Measurements from ENCODE around the gene LTC4S. TPM values are rescaled to one million over a fixed set of nuclear protein-coding genes. Genes with fewer than 3 reads are reported as not detected.

The LTC4S gene
- total and polyA plus RNA-seq, 12 donors: 5.4 to 20.0 (median 8.8) TPM

DNA sequence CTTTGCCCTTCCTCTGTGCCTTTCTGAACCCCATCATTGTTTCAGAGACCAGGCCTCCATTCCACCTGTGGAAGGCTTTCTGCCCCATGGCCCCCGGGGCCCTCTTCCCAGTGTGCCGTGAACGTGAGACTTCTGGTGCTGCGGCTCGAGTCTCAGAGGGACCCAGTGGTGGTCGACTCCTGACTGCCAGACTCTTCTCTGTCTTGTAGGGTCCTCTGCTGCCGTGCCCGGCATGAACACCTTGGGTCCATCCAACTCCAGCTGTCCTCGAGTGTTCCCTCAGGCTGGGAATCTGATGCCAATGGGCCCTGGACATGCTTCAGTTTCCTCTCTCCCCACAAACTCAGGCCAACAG, 20.1 kb upstream of the LTC4S start:
- WGBS, 2 donors: 91 to 93% methylated on average over 9 of the region's 9 CpGs
- H3K4me3 ChIP-seq: no peak overlapping the region
- H3K27ac ChIP-seq: no peak overlapping the region
- intact Hi-C loops (cut with DNase I): no loop called here
- peaks cover 0 to 100% (median 73%) of the 10 kb centered on the region in 9 donors for H3K36me3 ChIP-seq
- ATAC-seq (no peak), DNase-seq (no peak)
- TF ChIP-seq, protein P1, sequence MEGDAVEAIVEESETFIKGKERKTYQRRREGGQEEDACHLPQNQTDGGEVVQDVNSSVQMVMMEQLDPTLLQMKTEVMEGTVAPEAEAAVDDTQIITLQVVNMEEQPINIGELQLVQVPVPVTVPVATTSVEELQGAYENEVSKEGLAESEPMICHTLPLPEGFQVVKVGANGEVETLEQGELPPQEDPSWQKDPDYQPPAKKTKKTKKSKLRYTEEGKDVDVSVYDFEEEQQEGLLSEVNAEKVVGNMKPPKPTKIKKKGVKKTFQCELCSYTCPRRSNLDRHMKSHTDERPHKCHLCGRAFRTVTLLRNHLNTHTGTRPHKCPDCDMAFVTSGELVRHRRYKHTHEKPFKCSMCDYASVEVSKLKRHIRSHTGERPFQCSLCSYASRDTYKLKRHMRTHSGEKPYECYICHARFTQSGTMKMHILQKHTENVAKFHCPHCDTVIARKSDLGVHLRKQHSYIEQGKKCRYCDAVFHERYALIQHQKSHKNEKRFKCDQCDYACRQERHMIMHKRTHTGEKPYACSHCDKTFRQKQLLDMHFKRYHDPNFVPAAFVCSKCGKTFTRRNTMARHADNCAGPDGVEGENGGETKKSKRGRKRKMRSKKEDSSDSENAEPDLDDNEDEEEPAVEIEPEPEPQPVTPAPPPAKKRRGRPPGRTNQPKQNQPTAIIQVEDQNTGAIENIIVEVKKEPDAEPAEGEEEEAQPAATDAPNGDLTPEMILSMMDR (IDR thresholded peaks at IDR 0.05): no peak
- no peaks in the 10 kb centered on the region for H3K27me3 ChIP-seq
- H3K9me3 ChIP-seq: no peaks in the 10 kb centered on the region
- peaks cover 0 to 46% (median 0%) of the 10 kb centered on the region in 9 donors for H3K4me1 ChIP-seq

DNA sequence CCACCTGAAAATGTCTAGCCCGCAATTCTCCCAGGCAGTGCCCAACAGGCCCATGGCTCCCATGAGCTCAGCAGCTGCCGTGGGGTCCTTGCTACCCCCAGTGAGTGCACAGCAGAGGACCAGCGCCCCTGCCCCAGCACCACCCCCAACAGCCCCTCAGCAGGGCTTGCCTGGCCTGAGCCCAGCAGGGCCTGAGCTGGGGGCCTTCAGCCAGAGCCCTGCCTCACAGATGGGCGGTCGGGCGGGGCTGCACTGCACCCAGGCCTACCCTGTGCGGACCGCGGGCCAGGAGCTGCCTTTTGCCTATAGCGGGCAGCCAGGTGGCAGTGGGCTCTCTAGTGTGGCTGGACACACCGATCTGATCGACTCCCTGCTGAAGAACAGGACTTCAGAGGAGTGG, 19.3 kb upstream of the LTC4S start:
- no peak overlapping the region for H3K4me3 ChIP-seq
- TF ChIP-seq, protein P1 (IDR thresholded peaks at IDR 0.05): no peak
- H3K27ac ChIP-seq: no peak overlapping the region
- no peaks in the 10 kb centered on the region for H3K27me3 ChIP-seq
- peaks cover 0 to 100% (median 68%) of the 10 kb centered on the region in 9 donors for H3K36me3 ChIP-seq
- DNase-seq (no peak), ATAC-seq (peak in 2 of 8 donors; percentile 23 to 43)
- H3K9me3 ChIP-seq: no peaks in the 10 kb centered on the region
- intact Hi-C loops (cut with DNase I): no loop called here
- WGBS, 2 donors: 96 to 97% methylated on average over 12 of the region's 12 CpGs
- H3K4me1 ChIP-seq: peaks cover 0 to 46% (median 0%) of the 10 kb centered on the region in 9 donors

DNA sequence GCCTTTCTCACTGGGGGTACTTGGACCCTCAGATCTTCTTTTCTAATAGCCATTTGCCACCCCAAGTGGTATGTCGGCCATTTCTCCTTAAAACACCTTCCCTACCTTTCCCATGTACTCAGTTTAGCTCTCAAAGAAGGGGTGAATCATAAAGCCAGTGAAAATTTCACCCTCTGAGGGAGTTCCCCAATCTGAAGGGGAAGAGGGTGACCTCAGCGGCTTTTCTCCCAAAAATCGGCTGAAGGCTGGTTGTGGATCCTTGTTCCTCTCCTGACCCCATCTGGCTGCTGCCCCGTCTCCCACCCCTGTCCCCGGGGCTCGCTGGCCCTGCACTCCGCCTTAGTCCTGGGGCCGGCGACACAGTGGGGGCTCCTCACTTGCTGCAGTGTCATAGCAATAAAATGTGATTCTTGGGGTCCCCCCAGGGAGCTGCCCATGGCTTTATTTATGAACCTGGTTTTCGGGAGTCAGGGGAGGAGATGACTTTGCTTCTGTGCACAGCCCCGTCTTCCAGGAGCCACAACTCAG, 17.3 kb upstream of the LTC4S start:
- TF ChIP-seq, protein P1 (IDR thresholded peaks at IDR 0.05): no peak
- intact Hi-C loops (cut with DNase I): no loop called here
- H3K27me3 ChIP-seq: no peaks in the 10 kb centered on the region
- DNase-seq (no peak), ATAC-seq (peak in 2 of 8 donors; percentile 13 to 35)
- no peak overlapping the region for H3K4me3 ChIP-seq
- peak overlapping the region in 1 of 10 donors; percentile 1 for H3K27ac ChIP-seq
- no peaks in the 10 kb centered on the region for H3K9me3 ChIP-seq
- peaks cover 0 to 99% (median 47%) of the 10 kb centered on the region in 9 donors for H3K36me3 ChIP-seq
- peaks cover 0 to 63% (median 0%) of the 10 kb centered on the region in 9 donors for H3K4me1 ChIP-seq
- WGBS, 2 donors: 91 to 95% methylated on average over 11 of the region's 11 CpGs

DNA sequence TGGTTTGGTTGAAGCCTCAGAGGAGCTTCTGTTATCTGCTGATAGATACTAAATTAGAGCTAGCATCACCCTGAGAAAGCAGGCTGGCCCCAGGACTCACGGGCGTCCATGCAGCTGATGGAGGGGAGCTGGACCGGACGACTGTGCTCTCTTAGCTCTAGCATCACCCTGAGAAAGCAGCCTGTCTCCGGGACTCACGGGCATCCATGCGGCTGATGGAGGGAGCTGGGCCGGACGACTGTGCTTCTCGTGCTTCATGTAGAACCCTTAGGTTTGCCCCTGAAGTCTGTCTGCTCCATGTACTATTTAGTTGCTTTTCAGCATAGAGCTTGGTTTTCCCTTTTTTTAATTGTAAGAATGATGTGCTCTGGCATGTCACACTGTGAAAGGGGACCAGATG, 16.3 kb upstream of the LTC4S start:
- intact Hi-C loops (cut with DNase I): no loop called here
- ATAC-seq (no peak), DNase-seq (no peak)
- H3K9me3 ChIP-seq: no peaks in the 10 kb centered on the region
- H3K27ac ChIP-seq: peak overlapping the region in 1 of 10 donors; percentile 45
- no peaks in the 10 kb centered on the region for H3K27me3 ChIP-seq
- no peak overlapping the region for H3K4me3 ChIP-seq
- TF ChIP-seq, protein P1 (IDR thresholded peaks at IDR 0.05): no peak
- H3K4me1 ChIP-seq: peaks cover 0 to 70% (median 0%) of the 10 kb centered on the region in 9 donors
- peaks cover 0 to 92% (median 38%) of the 10 kb centered on the region in 9 donors for H3K36me3 ChIP-seq
- 87 to 92% methylated on average over 10 of the region's 10 CpGs for WGBS, 2 donors

All from heart right ventricle (tissue), 16 donors.